Right lung (tissue), 5 donors: ENCODE results near the gene GALNT10. TPM values are rescaled to one million over a fixed set of nuclear protein-coding genes. Genes with fewer than 3 reads are reported as not detected.

Source experiments
- DNase-seq, 2 donors: peaks; one replicate each; pipeline ENCODE4 v3.0.0-alpha.2; 2013
- polyA plus RNA-seq, 5 donors: library from polyadenylated mRNA; unstranded; fragments of 120-200 nt; gene quantifications; one replicate each; pipeline versions ENCODE4 v1.2.1 to v1.2.3, GENCODE V29; 2013; ENCODE audit warnings: inconsistent platforms in 1 of 5, low replicate concordance in 1 of 5; ENCODE audit not compliant: insufficient read length in 5 of 5, insufficient read depth in 1 of 5

Gene GALNT10
- polyA plus RNA-seq, 5 donors = 17.0 to 27.0 (median 23.5) TPM

- DNase-seq = no peak
Observed at GRCh38 chr5:154228696-154229095, 38.2 kb downstream of the GALNT10 start.

- no peak for DNase-seq
Observed at GRCh38 chr5:154230526-154230925, 40.0 kb downstream of the GALNT10 start.

GRCh38 chr5:154234551-154234950 lies 44.0 kb downstream of the GALNT10 start:
- no peak for DNase-seq

DNA sequence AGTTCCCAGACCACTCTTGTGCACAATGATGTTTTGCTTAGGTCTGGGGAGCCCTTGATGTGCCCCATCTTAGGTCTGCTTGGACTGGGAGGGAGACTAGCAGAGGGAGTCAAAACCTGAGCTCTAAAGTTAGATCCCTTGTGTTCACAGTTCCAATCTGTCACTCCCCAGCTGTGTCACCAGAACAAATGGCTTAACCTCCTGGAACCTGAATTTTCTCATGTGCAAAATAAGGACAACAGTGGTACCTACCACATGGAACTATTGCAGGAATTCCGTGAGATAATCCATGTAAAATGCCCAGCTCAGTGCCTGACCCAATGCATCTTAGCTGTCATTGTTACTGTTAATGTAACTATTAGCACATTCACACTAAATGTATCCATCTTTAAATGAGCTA lies 45.5 kb downstream of the GALNT10 start:
- DNase-seq = no peak

DNA sequence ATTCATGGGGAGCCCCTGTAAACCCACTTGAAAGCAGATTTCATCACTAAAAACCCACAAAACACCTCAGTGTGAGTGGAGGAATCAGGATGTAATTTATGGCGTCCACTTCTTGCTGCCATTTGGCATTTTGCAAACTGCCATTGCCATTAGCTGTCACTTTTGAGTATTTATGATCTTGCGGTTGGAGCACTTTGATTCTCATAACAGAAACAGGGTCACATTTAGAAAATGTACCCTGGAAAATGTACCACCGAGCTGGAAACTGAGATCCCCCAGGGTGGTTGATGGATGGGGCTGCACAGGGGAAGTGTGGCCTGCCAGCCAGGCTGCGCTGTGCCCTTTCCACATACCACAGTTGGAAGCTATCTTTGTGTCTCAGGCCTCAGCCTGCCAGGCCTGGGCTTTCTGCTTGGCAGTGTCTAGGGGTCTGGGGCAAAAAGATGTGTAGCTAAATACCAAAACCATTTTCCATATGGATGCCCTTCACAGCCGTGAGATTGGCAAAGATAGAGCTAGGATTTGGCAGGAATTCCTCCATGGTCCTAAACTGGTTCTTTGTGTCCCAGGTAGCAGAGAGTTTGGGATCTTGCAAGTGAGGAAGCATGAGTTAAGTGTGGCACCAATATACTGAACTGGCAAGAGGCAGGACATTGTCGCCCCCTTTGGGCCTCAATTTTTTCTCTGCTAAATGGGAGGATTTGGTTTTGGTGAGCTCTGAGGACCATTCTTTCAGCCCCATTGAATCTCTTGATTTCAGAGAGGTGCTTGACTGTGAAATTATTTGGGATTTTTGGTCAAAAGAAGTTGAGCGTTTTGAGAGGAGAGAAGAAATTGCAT lies 46.2 kb downstream of the GALNT10 start:
- no peak for DNase-seq

- DNase-seq = no peak
Observed at GRCh38 chr5:154237376-154237743, 46.8 kb downstream of the GALNT10 start.

DNA sequence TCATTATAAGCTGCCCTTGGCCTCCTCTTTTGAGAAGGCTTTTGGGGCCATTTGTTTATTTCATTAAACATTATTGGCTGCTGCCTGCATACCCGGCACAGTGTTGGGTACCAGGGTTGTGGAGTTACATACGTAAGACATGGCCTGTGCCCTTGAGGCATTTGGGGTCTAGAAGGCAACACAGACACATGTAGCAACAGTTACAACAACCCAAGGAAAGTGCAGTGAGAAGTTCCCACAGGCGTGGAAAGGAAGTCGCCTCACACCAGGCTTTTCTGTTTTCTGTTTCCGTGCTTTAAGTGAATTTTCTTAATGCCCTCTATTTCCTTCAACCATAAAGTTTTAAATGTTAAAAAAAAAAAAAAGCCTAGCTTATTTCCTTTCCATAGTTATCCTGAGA lies 47.4 kb downstream of the GALNT10 start:
- no peak for DNase-seq

DNA sequence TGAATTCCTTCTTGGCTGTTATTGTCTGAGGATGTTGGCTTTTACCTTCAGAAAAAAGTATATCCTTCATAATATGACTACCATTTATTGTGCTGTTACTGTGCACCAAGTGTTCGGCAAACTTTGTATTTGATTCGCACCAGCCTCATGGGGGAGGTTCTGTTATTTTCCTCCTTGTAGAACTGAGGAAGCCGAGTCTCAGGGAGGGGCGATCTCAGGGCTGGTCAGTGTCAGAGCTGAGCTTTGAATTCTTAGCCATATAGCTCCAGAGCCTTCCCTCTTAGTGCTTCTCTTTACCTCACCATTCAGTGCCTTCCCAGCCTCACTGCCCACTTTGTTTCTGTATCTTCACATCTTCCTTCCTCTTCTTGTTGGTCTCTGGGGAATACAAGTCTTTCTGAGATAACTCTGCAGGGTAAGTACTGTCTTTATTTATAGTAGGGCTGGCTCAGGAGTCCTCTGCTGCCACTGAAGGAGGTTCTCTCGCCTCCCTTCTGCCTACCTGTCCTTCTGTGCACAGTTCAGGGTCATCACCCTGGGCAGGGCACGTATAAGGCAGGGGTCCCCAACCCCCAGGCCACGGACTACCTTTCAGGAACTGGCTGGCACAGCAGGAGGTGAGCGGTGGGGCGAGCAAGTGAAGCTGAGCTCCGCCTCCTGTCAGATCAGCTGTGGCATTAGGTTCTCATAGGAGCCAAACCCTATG lies 48.4 kb downstream of the GALNT10 start:
- DNase-seq = no peak

DNA sequence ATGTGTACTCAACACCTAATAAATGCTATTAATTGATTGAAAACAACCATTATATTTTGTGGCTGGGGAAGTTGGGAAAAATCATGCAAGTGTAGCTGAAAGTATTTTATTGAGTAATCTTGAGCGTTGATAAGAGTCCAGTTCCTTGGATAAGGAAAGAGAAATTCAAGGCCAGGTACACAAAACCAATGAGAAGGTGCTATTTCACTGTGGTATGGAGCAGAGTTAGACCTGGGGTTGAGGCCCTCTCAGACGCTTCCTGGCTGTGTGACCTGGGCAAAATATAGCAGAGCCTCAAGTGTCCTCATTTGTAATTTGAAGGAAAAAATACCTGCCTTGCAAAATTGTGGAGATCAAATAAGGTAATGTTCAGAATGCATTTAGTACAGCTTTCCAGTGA lies 50.1 kb downstream of the GALNT10 start:
- no peak for DNase-seq

- DNase-seq = no peak
Observed at GRCh38 chr5:154241021-154241420, 50.5 kb downstream of the GALNT10 start.

DNA sequence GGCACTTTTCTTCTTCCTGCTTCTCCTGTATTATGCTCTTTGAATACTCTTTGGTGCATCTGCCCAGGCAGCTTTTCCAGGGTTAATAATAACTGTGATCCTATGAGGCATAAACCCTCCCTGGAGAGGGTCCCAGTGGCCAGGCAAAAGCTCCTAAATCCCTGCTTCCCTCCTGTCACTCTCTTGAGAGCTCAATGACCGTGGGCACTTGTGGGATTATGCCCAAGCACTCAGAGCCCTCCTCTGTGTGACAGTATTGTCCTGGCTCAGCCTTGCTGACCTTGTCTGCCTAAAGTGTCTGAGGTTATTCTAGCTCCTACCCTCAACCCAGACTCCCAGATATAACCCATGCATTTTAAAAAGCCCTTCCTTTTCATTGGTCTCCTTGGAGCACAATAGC lies 51.9 kb downstream of the GALNT10 start:
- no peak for DNase-seq

DNA sequence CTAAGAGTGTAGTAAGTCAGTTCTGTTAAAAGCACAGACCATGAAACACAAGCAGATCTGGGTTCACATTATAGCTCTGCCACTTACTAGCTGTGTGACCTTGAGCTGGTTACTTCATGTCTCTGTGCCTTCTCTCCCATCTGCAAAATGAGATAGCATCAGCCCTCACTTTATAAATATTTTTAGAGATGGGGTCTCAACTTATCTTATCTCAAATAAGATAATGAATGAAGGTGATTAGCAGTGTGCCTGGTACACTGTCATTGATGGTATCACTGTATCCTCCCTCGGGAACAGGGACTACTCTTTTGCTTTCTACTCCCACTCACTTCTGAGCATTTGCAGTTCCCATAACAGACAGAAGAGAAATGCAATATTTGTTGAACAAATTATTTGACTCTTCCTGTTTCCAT lies 52.4 kb downstream of the GALNT10 start:
- DNase-seq = no peak

- DNase-seq = no peak
Observed at GRCh38 chr5:154243736-154244135, 53.2 kb downstream of the GALNT10 start.

DNA sequence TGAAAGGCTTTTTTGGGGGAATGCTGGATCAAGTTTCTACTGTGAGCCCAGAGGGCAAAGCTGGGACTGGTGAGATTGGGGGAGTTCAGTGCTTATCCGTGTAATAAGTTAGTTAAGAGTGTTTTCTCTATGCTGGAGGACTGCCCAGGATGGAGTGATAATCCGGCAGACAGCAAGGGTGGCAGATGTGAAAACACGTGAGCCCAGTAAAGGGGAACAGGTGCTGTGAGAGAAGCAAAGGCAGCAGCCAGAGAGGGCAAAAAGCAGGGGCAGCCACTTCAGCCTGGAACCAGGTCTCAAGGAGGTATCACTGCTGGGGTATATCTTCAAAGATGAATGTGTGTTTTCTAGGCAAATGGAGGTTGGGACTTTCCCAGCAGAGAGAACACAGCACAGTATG lies 53.9 kb downstream of the GALNT10 start:
- DNase-seq = no peak

GRCh38 chr5:154248691-154249090 lies 58.2 kb downstream of the GALNT10 start:
- no peak for DNase-seq

GRCh38 chr5:154249826-154250225 lies 59.3 kb downstream of the GALNT10 start:
- no peak for DNase-seq

GRCh38 chr5:154251529-154251928 lies 61.0 kb downstream of the GALNT10 start:
- DNase-seq = no peak

DNA sequence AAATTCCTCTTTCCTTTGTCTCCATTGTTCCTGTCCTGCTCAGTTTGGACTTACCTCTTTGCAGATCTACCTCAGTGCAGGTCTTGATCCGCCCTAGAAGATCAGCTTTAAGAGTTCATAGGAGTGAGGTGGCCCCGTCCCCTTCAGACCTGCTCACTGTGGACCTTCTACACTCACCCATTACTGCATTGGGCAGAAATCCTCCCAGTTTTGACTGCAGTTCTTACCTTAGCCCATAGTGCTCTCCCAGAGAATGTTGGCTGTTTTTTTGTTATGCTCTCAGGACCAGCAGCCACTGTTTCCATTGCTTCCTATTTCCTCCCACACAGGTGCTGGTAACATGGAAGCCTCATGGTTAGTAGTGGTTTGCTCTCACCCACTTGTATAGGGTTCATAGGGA lies 63.3 kb downstream of the GALNT10 start:
- DNase-seq = no peak

DNA sequence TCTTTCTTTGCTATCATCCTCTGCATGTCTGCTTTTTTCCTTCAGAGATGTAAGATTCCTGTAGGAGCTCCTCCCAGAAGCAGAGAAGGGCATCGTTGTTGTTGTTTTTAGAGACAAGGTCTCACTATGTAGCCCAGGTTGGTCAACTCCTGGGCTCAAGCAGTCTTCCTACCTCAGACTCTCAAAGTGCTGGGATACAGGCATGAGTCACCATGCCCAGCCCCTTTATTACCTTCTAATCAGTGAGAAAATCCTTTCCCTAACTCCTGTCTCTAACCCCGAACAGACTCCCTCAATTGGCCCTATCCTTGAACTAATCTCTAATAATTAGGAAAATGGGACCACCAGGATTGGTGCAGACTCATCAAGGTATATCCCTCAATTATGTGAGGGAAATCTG lies 64.4 kb downstream of the GALNT10 start:
- no peak for DNase-seq

GRCh38 chr5:154257046-154257445 lies 66.5 kb downstream of the GALNT10 start:
- DNase-seq = no peak

DNA sequence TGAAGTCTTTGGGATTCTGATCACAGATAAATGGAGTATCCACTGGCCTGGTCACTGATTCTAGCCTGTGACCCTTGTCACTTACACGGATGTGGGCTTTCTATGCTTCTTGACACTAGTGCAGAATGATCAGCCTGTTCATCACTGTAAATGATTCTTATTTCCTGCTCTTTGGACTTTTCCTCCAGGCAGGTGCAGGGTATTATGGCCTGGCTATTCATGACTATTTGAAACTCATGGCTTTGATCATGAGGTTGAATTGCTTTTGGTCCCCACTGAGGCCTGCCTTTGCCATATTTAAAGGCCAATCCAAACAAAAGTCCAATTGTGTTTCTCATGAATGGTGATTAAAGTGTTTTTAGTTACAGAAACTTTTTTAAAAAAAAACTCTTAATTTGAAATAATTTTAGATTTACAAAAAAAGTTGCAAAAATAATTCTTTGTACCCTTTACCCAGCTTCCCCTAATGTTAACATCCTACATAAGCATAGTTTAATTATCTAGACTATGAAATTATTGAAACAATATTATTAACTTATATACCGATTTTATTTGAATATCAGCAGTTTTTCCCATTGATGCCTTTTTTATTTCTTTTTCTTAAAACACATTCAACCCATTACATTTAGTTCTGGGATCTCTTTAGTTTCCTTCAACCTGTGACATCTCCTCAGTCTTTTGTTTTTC lies 68.1 kb downstream of the GALNT10 start:
- DNase-seq = no peak

DNA sequence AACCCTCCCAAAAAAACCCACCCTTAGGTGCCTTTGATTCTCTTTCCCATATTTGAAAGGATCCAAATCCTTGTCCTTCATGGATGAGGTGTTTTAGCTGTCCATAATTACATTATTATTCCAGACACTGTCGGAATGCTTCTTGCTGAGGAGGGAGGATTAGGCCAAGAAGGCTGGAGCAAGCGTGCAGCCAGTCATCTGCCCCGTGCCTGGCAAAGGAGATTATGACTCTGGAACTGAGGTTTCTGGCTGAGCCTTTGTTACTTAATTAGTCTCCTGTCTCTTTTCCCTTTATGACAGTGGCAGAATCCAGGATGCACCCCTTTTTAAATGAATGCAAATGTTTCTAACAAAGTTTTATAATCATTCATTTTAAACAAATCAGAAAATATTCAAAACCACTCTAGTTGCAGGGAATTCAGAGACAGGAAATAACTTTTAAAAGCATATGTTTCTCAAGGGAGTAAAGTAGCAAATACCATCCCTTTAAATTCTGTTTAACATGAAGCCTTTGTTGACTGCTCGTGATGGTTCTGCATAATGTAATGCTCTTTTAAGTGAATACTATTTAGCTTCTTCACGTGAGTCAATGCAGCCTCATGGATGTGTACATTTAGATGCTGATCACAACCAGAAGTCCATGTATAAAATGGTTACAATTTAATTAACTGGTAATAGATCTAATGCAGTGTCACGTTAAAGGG lies 69.8 kb downstream of the GALNT10 start:
- DNase-seq = no peak
